GM18870 (cell line): ENCODE data around the gene DNAJC6.
"Not testable (repeated sequence)": the region's sequence is repeated elsewhere in the genome, so short reads cannot be mapped to it uniquely, and the experiment has no call there.

Experiments used
- ATAC-seq: cut with Tn5 transposase; IDR thresholded peaks from one replicate; pipeline ENCODE4 v1.9.1; 2021; ENCODE audit warnings: moderate library complexity; ENCODE audit not compliant: unreplicated experiment

The DNAJC6 gene

DNA sequence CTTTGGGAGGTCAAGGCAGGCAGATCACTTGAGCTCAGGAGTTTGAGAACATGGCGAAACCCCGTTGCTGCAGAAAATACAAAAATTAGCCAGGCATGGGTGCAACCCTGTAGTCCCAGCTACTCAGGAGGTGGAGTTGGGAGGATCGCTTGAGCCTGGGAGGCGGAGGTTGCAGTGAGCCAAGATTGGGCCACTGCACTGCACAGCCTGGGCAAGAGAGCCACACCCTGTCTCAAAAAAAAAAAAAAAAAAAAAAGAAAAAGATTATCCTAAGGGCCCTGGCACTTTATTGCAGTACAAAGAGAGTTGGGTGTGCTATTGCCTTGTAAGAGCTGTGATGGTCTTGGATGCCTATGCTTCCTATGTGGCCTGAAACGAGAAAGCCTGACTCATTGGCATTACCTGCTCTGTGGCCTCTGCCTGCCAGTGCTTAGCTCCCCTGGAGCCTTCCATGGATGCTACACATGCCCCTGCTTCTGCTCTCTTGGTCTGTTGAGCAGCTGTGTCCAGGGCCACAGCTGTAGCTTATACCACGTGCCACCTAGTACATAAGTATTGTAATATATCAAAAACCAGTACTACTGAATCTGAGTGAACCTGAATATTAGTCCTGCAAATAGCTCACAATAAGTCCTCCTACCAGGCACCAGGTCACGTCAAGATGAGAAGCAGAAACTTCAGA lies 45.8 kb downstream of the DNAJC6 start:
- ATAC-seq = no peak

- no peak for ATAC-seq
Measured at GRCh38 chr1:65357291-65357960, 48.1 kb downstream of the DNAJC6 start.

- ATAC-seq = no peak
Measured at GRCh38 chr1:65359888-65360287, 50.5 kb downstream of the DNAJC6 start.

DNA sequence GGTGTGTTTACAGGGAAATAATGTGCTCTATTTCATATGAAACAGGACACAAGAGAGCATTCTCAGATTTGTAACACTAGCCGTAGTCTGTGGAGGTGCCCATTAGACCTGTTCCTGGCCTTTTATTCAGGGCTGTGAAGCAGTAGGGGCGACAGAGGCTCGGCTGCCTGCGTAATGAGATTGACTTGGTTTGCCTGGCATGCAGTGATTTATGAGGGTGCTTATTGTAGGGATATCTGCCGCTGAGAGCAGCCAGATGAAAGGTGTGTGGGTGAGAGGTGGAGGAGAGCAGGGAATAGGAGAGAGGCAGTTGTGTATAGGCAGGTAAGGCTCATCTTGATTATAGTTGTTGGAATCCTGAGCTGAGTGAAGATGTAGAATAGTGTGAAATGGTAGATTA lies 51.3 kb downstream of the DNAJC6 start:
- ATAC-seq = no peak

- no peak for ATAC-seq
Measured at GRCh38 chr1:65362545-65362944, 53.2 kb downstream of the DNAJC6 start.

- no peak for ATAC-seq
Measured at GRCh38 chr1:65363484-65363883, 54.1 kb downstream of the DNAJC6 start.

GRCh38 chr1:65368403-65368802 lies 59.1 kb downstream of the DNAJC6 start:
- no peak for ATAC-seq

DNA sequence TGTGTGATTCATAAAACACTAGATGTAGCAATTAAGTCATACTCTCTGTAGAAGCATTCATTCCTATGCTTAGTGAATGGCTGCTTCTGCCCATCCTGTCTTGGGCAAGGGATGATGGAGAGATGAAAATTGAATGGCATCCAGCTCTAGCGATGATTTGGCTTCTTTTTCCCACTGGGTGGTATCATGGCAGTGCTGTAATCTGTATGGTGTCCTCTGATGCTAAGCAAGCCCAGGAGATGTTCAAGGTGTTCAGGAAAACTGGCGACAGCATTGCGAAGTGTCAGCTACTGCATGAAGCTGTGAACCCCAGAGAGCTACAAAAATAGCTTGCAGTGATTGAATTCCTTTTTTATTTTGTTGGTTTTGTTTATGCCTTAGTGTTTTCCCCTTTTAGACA lies 62.2 kb downstream of the DNAJC6 start:
- no peak for ATAC-seq

DNA sequence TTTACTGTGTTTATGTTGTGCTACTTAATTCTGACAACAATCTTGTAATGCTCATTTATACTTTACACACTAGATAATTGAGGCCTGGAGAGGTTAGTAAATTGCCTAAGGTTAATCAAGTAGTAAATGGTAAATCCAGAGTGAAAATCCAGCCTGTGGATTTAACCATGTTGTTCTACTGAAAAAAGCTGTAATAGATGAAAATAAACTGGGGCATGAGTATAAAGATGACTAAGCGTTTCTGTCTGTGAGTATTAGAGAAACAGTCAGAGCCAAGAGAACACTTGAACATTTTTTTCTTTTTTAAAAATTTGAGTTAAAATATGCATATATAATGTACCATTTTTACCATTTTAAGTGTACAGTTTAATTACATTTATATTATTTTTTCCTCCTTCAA lies 63.2 kb downstream of the DNAJC6 start:
- no peak for ATAC-seq

DNA sequence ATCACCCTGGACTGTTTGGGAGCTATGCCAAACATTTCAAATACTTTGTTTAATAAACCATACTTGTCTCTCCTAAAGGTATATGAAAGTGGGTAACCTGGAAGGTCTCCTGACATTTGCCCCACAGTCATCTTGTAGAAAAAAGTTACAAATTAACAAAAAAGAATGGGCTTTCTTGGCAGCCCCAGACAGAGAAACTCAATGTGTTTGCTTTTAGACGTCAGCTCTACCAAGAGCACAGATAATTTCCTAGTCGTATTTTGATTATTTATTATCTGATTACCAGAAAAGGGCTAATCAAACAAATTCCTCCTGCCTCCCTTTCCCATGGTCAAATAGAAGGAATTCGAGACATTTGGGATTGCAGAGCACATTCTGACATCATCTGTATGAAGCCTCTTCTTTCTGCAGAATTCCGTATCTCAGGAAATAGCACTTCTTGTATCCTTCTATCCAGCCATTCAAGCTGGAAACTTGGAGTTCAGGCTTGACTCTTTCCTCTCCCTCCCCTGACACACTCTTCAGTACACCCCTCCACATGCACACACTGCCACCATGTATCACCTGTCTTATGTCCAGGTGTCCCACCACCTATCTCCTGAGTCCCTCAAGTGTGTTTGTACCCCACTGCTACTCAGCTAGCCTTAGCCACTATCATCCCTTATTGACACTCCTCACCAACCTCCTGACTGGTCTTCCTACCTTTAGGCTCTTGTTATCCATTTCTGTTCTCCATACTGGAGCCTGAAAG lies 68.3 kb downstream of the DNAJC6 start:
- no peak for ATAC-seq

DNA sequence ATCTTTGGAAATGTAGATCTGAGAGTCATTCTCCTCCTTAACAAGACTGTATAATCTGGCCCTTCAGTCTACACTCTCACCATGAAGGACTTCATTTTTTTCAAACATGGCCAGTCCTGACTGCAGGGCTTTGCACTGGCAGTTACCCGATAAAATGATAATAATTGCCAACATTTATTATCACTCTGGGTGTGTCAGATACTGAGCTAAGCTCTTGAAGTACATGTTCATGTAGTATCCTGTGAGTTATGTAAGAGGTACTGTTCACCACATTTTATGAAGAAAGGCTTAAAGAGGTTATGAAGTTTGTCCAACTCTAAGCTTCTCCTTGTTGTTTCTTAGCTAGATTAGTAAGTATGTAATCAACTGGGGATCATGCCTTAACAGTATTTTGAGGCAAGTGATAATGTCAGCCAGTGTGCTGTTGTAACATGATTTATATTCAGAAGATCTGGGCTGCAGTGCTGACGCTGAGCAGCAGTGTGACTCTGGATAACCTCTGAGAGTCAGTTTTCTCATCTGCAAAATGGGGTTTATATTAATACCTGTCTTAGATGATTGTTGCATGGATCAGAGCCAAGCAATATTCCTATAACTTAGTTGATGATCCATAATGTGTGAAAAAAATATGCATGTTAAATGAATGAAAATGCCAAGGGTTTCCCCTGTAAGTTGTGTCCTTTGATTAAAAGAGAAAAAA lies 69.1 kb downstream of the DNAJC6 start:
- no peak for ATAC-seq

- not testable (repeated sequence) for ATAC-seq
Measured at GRCh38 chr1:65384426-65384825, 75.1 kb downstream of the DNAJC6 start.

GRCh38 chr1:65386439-65386838 lies 77.1 kb downstream of the DNAJC6 start:
- ATAC-seq = no peak

DNA sequence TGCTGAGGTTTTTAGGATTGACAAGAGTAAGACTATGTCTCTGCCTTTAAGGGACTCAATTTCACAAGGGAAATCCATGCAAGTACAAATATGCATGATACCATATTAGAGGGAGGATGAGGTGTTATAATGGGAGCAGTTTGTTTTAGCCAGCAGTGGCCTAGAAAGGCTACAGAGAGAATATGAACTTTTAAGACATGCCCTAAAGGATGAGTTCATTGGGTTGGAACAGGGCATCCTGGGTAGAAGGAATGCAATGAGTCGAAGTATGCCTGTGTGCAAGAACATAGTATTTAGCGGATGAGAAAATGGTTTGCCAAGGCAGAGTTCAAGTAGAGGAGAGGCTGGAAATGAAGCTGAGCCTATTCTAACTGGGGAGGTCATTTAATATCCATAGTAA lies 78.5 kb downstream of the DNAJC6 start:
- no peak for ATAC-seq

DNA sequence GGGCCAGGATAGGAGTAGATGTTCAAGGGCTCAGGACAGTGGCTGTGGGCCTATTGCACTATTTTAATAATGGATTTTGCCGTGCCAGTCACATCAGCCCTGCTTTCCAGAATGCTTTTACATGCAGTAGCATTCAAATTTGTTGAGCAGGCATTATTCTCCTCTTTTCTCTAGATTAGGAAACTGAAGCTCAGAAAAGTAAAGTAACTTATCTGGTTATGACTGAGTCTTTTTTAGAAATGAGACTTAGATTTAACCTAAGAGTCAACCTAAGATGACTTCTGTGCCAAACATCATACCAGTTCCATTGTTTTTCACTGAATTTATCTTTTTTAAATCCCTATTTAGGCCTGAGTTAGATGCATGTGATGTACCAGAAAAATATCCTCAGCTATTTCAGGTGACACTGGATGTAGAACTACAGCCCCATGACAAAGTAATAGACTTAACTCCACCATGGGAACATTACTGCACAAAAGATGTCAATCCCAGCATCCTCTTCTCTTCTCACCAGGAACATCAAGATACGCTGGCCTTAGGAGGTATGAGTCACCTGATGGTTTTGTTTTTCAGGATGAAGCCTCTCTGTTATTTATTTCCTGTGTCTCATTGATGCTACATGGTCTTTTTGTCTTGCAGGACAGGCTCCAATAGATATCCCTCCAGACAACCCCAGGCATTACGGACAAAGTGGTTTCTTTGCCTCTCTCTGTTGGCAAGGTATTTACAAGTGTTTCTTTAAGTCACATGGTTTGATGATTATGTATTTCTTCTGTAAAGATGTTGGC lies 79.8 kb downstream of the DNAJC6 start:
- ATAC-seq = no peak

DNA sequence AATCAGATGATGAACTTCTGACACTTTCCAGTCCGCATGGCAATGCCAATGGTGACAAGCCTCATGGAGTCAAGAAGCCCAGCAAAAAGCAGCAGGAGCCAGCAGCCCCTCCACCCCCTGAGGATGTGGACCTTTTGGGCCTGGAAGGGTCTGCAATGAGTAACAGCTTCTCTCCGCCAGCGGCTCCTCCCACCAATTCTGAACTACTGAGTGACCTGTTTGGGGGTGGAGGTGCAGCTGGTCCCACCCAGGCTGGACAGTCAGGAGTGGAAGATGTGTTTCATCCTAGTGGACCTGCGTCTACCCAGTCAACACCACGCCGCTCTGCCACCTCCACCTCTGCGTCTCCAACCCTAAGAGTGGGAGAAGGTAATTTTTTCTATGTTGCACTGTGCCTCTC lies 83.2 kb downstream of the DNAJC6 start:
- no peak for ATAC-seq

DNA sequence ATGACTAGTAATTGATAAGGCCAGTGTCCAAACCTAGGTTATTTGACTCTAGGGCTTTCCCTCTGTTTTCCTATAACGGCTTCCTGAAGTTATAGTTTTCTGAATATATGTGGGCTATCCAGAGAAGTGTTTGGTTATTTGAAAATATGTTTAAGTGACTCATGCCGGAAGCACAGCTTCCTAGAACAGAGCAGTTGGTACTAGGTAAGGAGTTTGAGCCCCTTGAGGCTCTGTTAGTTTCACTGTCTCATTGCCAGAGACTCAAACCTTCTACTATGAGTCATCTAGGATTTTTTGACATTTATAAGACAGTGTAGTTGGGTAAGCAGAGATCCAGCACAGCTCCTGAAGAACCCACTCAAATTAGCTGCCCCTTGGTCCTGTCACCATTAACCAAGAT lies 84.0 kb downstream of the DNAJC6 start:
- peak; percentile 94 for ATAC-seq

DNA sequence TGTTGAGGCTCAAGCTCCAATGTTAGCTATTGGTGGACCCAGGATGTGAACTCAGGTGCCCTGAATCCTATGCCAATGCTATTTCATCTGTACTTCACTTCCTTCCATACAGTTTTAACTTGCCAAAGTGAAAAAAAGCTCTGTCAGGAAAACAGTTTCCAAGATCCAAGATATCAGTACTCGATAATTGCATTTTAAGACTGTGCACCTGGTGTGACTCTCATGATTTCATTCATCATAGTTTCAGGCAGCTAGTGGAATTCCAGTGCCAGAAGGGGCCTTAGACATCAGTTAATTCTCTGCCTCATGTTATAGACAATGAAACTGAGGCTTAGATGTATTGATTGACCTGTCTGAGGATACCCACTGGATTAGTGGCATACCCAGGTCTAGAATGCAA lies 84.6 kb downstream of the DNAJC6 start:
- no peak for ATAC-seq

DNA sequence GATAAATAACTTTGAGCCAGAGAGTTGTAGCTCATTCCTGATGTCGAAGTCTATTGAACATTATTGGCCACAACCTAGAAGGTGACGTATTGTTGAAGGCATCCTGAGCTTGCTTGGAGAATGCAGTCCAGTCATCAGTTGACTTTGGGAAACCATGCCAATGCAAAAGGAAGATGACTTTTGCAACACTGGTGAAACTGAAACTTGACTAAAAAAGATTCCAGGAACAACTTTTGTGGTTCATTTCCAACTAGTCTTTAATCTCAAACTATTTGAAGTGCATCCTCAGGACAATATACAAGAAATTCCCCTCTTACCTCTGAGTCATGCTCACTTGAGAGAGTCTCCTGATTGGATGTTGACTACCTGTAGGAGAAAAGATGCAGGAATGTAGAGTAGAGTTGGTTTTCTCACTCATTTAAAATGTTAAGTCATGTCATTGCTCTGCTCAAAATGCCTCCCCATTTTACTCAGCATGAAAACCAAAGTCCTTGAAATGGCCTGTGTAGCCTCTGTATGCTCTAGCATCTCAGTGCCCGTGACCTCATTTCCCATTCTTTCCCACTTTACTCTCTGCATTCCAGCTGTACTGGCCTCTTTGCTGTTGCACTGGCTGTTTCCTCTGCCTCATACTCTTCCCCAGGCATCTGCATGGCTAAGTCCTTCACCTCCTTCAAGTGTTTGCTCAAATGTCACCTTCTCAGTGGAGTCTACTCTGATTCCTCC lies 86.7 kb downstream of the DNAJC6 start:
- ATAC-seq = no peak

DNA sequence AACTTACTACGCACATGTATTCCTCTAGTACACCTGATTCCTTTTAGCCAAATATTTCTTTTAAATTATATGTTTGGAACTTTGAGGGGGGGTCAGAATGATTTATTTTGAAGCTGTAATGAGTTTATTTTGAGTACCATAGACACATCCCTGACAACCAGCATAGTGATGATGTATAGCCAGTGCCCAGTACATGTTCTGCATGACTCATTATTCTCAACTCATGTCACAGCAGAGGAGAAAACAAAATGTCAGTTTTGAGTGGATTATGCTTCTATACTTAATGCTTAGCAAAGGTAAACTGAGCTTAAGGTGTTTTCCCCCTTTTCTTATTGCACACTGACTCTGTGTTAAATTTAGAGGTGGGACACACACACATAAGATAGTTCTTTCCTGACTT lies 88.7 kb downstream of the DNAJC6 start:
- ATAC-seq = no peak
